Gastrocnemius medialis (tissue), 4 donors: ENCODE data around the gene GJB5. TPM values are rescaled to one million over a fixed set of nuclear protein-coding genes. Genes with fewer than 3 reads are reported as not detected.

Experiments
- ATAC-seq, 2 donors: fragments of 150-250 bp; one replicate each; pipeline ENCODE4 v1.9.1; 2016
- DNase-seq, 2 donors: peaks; one replicate each; pipeline ENCODE4 v3.0.0-alpha.2; 2019
- H3K27ac ChIP-seq, 4 donors: fragments of 200-600 bp; sonication (generic); 1 replicate in 1 of 4; 2 replicates in 3 of 4; pipeline ENCODE4 v1.5.1; 2016 to 2018; ENCODE audit warnings: mild to moderate bottlenecking in 2 of 4, moderate library complexity in 1 of 4
- H3K27me3 ChIP-seq, 3 donors: fragments of 200-600 bp; sonication (generic) in 2 of 3; 1 replicate in 1 of 3; 2 replicates in 2 of 3; pipeline versions ENCODE4 v1.5.1 to v1.6.0; 2016 to 2019; ENCODE audit warnings: mild to moderate bottlenecking in 1 of 3, moderate library complexity in 1 of 3
- H3K36me3 ChIP-seq, 2 donors: fragments of 200-600 bp; sonication (generic) in 1 of 2; one replicate each; pipeline ENCODE4 v1.5.1; 2017 to 2018
- H3K4me1 ChIP-seq, 2 donors: fragments of 200-600 bp; sonication (generic) in 1 of 2; one replicate each; pipeline ENCODE4 v1.5.1; 2016 to 2017; ENCODE audit warnings: mild to moderate bottlenecking in 2 of 2
- H3K4me3 ChIP-seq, 4 donors: fragments of 200-600 bp; sonication (generic) in 3 of 4; 1 replicate in 1 of 4; 2 replicates in 3 of 4; pipeline ENCODE4 v1.5.1; 2016 to 2019; ENCODE audit warnings: mild to moderate bottlenecking in 2 of 4
- H3K9me3 ChIP-seq, 3 donors: fragments of 200-600 bp; sonication (generic) in 2 of 3; 1 replicate in 1 of 3; 2 replicates in 2 of 3; pipeline ENCODE4 v1.5.1; 2016 to 2019
- POLR2A ChIP-seq, 2 donors: fragments of 450-650 bp; IDR thresholded peaks; one replicate each; pipeline ENCODE4 v1.6.1; 2017; ENCODE audit warnings: antibody characterized with exemption in 2 of 2, mild to moderate bottlenecking in 2 of 2, moderate library complexity in 2 of 2
- in situ Hi-C, 4 donors: fragments of 200-750 bp; cut with MboI; loops; one replicate each; pipeline versions ENCODE4 v1.15.0 to v1.8.0; 2017; ENCODE audit warnings: low sequenced_read_pairs in 4 of 4
- intact Hi-C: fragments of 100-400 bp; cut with DNase I; formaldehyde crosslinking; loops from one replicate; pipeline ENCODE4 v1.15.1; 2023; ENCODE audit warnings: low total_unique reads
- total RNA-seq, 4 donors: library from RNA; depleted of rRNA; stranded (reverse); fragments of >200 nt; gene quantifications; one replicate each; pipeline versions ENCODE4 v1.1.0 to v1.2.3, GENCODE V29; 2016
- TF ChIP-seq, protein P1 (sequence below), 5 experiments: fragments of 450-650 bp in 3 of 5; fragments of 200-600 bp in 2 of 5; sonication (generic) in 2 of 5; IDR thresholded peaks in 4 of 5; conservative IDR thresholded peaks in 1 of 5; 1 replicate in 4 of 5; 2 replicates in 1 of 5; pipeline ENCODE4 v1.5.1; 2016 to 2019; ENCODE audit warnings: antibody characterized with exemption in 5 of 5, mild to moderate bottlenecking in 3 of 5, moderate library complexity in 3 of 5

The GJB5 gene
- total RNA-seq, 4 donors from 2014 or later = not detected

DNA sequence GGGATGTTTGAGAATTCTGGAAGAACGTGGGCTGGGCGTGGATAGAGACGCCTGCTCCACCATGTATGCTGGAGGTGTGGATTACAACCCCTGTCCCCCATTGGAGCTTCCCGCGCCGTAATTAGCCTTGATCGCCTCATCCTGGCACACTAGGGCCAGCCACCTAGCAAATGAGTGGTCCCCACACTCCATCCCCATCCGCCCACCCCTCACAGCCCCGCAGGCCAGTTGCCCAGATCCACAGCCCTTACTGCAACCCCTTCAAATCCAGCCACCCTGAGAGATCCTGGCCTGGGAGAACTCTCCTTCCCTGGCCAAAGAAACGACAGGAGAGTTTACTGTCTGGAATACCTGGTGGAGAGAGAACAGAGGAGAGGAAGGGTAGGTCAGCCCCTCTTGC is 37.6 kb downstream of the GJB5 start:
- Histone ChIP-seq H3K27me3 (peaks cover 0 to 7% (median 2%) of the 10 kb centered on the region in 3 donors), H3K4me3 (peak overlapping the region; percentile 47 to 62 (median 55)), H3K9me3 (no peaks in the 10 kb centered on the region), H3K27ac (peak overlapping the region; percentile 56 to 79 (median 78)), H3K36me3 (peaks cover 0 to 10% of the 10 kb centered on the region in 2 donors), H3K4me1 (peaks cover 3 to 11% of the 10 kb centered on the region in 2 donors)
- intact Hi-C loops (loop anchor here (5.0 kb wide), 1 partner anchor 45 kb away; no protein-coding TSS in a partner anchor), in situ Hi-C loops (no loop called here)
- ATAC-seq = no peak
- TF ChIP-seq POLR2A (IDR thresholded peaks at IDR 0.05) = no peak
- TF ChIP-seq, protein P1, sequence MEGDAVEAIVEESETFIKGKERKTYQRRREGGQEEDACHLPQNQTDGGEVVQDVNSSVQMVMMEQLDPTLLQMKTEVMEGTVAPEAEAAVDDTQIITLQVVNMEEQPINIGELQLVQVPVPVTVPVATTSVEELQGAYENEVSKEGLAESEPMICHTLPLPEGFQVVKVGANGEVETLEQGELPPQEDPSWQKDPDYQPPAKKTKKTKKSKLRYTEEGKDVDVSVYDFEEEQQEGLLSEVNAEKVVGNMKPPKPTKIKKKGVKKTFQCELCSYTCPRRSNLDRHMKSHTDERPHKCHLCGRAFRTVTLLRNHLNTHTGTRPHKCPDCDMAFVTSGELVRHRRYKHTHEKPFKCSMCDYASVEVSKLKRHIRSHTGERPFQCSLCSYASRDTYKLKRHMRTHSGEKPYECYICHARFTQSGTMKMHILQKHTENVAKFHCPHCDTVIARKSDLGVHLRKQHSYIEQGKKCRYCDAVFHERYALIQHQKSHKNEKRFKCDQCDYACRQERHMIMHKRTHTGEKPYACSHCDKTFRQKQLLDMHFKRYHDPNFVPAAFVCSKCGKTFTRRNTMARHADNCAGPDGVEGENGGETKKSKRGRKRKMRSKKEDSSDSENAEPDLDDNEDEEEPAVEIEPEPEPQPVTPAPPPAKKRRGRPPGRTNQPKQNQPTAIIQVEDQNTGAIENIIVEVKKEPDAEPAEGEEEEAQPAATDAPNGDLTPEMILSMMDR (IDR thresholded peaks at IDR 0.05 in 4 of 5, conservative IDR thresholded peaks at IDR 0.05 in 1 of 5) = no peak
- no peak for DNase-seq

DNA sequence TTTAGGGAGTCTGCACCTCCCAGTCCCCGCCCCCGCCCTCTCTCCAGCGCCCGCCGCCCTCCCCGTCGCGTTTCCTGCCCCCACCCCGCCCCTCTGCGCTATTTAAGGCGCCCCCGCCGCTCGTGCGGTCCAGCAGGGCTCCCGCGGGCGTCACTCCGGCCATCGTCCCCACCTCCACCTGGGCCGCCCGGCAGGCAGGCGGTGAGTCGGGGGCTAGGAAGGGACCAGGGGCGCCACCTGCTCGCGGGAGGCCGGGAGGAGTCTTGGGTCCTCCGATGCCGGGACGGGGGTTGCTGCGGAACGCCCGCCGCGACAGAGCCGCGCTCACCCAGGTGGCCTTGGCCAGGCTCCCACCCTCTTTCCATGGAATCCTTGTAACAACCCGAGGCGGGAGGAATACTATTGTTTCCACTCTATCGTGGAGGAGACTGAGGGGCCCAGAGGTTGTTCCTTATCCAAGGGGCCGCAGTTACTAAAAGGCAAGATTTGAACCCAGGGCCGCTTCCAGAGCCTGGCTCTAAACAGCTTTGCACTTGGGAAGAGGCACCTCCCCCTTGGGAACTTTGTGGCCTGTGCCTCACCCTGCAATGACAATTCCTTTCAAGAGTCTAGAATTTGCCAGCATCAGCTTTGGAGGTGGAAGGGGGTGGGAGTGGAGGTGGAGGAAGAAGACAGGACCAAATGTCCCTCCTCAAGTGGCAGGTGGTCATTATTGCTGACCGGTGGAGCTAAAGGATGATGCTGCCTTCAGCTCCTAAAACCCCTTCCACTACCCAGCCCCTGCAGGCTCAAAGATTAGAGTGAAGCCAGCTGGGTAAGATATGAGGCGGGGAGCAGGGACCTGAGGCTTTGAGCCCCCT is 38.3 kb downstream of the GJB5 start, which contains the start of gene GJA4:
TSS of gene GJA4 (plus strand) at position 132 of the 860 bp plus-strand sequence. CDS start 1,215 bp downstream, outside the sequence.
- Histone ChIP-seq H3K36me3 (peaks cover 0 to 10% of the 10 kb centered on the region in 2 donors), H3K27ac (peak within 1 kb of the TSS; percentile 65 to 79 (median 78)), H3K9me3 (no peaks in the 10 kb centered on the region), H3K27me3 (peaks cover 0 to 7% (median 2%) of the 10 kb centered on the region in 3 donors), H3K4me1 (peaks cover 3 to 11% of the 10 kb centered on the region in 2 donors), H3K4me3 (peak within 1 kb of the TSS; percentile 47 to 62 (median 55))
- no peak for DNase-seq
- in situ Hi-C loops = no loop called here
- peak in 1 of 2 donors; percentile 42 for TF ChIP-seq POLR2A (IDR thresholded peaks at IDR 0.05)
- TF ChIP-seq, protein P1 (IDR thresholded peaks at IDR 0.05 in 4 of 5, conservative IDR thresholded peaks at IDR 0.05 in 1 of 5) = no peak
- no peak for ATAC-seq
- intact Hi-C loops = loop anchor here (5.0 kb wide), 1 partner anchor 44 kb away; no protein-coding TSS in a partner anchor

DNA sequence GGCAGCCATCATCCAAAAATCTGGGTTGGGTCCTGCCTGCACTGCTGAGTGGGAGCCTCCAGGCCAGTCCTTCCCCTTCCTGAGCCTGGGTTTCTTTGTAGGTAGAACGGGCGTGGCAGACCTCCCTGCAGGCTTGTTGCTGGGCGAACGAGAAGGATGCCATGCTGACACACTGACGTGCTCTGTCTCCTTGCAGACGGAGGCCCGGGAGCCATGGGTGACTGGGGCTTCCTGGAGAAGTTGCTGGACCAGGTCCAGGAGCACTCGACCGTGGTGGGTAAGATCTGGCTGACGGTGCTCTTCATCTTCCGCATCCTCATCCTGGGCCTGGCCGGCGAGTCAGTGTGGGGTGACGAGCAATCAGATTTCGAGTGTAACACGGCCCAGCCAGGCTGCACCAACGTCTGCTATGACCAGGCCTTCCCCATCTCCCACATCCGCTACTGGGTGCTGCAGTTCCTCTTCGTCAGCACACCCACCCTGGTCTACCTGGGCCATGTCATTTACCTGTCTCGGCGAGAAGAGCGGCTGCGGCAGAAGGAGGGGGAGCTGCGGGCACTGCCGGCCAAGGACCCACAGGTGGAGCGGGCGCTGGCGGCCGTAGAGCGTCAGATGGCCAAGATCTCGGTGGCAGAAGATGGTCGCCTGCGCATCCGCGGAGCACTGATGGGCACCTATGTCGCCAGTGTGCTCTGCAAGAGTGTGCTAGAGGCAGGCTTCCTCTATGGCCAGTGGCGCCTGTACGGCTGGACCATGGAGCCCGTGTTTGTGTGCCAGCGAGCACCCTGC is 39.3 kb downstream of the GJB5 start:
- no peak for DNase-seq
- peak overlapping the region; percentile 47 to 62 (median 55) for H3K4me3 ChIP-seq
- intact Hi-C loops = loop anchor here (5.0 kb wide), 1 partner anchor 43 kb away; no protein-coding TSS in a partner anchor
- H3K9me3 ChIP-seq = no peaks in the 10 kb centered on the region
- H3K27ac ChIP-seq = peak overlapping the region; percentile 65 to 79 (median 78)
- in situ Hi-C loops = no loop called here
- TF ChIP-seq POLR2A (IDR thresholded peaks at IDR 0.05) = no peak
- TF ChIP-seq, protein P1 (IDR thresholded peaks at IDR 0.05 in 4 of 5, conservative IDR thresholded peaks at IDR 0.05 in 1 of 5) = no peak
- H3K4me1 ChIP-seq = peaks cover 3 to 11% of the 10 kb centered on the region in 2 donors
- H3K27me3 ChIP-seq = peaks cover 0 to 7% (median 2%) of the 10 kb centered on the region in 3 donors
- H3K36me3 ChIP-seq = peaks cover 0 to 10% of the 10 kb centered on the region in 2 donors
- no peak for ATAC-seq

DNA sequence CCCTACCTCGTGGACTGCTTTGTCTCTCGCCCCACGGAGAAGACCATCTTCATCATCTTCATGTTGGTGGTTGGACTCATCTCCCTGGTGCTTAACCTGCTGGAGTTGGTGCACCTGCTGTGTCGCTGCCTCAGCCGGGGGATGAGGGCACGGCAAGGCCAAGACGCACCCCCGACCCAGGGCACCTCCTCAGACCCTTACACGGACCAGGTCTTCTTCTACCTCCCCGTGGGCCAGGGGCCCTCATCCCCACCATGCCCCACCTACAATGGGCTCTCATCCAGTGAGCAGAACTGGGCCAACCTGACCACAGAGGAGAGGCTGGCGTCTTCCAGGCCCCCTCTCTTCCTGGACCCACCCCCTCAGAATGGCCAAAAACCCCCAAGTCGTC is 39.9 kb downstream of the GJB5 start:
- peaks cover 0 to 10% of the 10 kb centered on the region in 2 donors for H3K36me3 ChIP-seq
- peak overlapping the region; percentile 44 to 62 (median 51) for H3K4me3 ChIP-seq
- H3K27me3 ChIP-seq = peaks cover 0 to 7% (median 2%) of the 10 kb centered on the region in 3 donors
- DNase-seq = no peak
- peak overlapping the region; percentile 47 to 79 (median 78) for H3K27ac ChIP-seq
- H3K4me1 ChIP-seq = peaks cover 3 to 11% of the 10 kb centered on the region in 2 donors
- in situ Hi-C loops = no loop called here
- intact Hi-C loops = loop anchor here (5.0 kb wide), 1 partner anchor 43 kb away; no protein-coding TSS in a partner anchor
- no peaks in the 10 kb centered on the region for H3K9me3 ChIP-seq
- no peak for TF ChIP-seq POLR2A (IDR thresholded peaks at IDR 0.05)
- TF ChIP-seq, protein P1 (IDR thresholded peaks at IDR 0.05 in 4 of 5, conservative IDR thresholded peaks at IDR 0.05 in 1 of 5) = no peak
- ATAC-seq = no peak
